Right renal cortex interstitium (tissue), 3 donors: ENCODE data around the gene NBPF14. TPM values are rescaled to one million over a fixed set of nuclear protein-coding genes. Genes with fewer than 3 reads are reported as not detected.
"Not testable (repeated sequence)": the region's sequence is repeated elsewhere in the genome, so short reads cannot be mapped to it uniquely, and the experiment has no call there.

Experiments
- DNase-seq, 3 donors: peaks; one replicate each; pipeline ENCODE4 v3.0.0-alpha.2; 2013; ENCODE audit warnings: low read depth in 3 of 3, low spot score in 2 of 3
- polyA plus RNA-seq, 3 donors: library from polyadenylated mRNA; unstranded; fragments of 120-200 nt; gene quantifications; one replicate each; pipeline ENCODE4 v1.2.1, GENCODE V29; 2013; ENCODE audit not compliant: insufficient read length in 3 of 3

Gene NBPF14, protein sequence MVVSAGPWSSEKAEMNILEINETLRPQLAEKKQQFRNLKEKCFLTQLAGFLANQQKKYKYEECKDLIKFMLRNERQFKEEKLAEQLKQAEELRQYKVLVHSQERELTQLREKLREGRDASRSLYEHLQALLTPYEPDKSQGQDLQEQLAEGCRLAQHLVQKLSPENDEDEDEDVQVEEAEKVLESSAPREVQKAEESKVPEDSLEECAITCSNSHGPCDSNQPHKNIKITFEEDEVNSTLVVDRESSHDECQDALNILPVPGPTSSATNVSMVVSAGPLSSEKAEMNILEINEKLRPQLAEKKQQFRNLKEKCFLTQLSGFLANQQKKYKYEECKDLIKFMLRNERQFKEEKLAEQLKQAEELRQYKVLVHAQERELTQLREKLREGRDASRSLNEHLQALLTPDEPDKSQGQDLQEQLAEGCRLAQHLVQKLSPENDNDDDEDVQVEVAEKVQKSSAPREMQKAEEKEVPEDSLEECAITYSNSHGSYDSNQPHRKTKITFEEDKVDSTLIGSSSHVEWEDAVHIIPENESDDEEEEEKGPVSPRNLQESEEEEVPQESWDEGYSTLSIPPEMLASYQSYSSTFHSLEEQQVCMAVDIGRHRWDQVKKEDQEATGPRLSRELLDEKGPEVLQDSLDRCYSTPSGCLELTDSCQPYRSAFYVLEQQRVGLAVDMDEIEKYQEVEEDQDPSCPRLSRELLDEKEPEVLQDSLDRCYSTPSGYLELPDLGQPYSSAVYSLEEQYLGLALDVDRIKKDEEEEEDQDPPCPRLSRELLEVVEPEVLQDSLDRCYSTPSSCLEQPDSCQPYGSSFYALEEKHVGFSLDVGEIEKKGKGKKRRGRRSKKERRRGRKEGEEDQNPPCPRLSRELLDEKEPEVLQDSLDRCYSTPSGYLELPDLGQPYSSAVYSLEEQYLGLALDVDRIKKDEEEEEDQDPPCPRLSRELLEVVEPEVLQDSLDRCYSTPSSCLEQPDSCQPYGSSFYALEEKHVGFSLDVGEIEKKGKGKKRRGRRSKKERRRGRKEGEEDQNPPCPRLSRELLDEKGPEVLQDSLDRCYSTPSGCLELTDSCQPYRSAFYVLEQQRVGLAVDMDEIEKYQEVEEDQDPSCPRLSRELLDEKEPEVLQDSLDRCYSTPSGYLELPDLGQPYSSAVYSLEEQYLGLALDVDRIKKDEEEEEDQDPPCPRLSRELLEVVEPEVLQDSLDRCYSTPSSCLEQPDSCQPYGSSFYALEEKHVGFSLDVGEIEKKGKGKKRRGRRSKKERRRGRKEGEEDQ (N-terminal part only)
- 10 to 100 TPM; 23.0 to 34.3 (median 30.1) TPM for polyA plus RNA-seq

DNA sequence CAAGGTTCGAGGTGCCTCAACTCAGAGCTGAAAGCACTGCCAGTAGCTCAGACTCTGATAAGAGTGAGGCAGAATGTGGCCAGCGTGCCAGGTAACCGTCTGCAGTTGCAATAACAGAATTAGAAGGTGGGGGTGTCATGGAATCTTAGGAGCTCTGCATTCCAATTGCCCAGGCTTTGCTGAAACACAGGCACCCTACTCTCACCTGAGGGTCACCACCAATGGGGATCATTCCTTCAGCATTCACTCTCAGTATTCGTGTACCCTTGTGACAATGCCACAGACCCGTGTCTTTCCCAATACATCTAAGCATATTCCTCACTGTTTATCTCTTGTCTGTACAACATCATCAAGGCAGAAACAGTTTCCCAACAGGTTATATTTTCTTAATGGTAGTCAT, at the start of gene NBPF14:
NBPF14 (minus strand) TSS at position 101 of the 400 bp plus-strand sequence. CDS start 294 bp downstream, outside the sequence.
- DNase-seq: not testable (repeated sequence)

DNA sequence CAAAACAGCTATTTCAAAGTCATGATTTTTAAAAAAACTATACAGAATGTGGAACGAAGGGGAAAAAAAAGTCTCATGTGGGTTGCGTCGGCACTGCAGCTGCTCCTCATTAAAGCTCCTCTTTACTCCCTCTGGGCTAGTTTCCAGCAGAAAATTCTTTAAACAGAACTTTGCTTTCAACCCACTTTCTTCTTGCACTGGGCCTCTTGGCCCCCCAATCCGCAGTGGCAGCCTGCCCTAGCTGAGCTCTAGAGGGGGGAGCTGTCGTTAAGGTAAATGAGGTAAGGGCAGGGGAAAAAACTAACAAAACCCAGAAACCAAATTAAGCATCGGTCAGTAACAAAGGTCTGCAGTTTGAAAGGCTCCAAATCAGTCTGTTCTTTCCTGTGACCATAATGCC, 29.6 kb upstream of the NBPF14 start:
- DNase-seq: not testable (repeated sequence)

DNA sequence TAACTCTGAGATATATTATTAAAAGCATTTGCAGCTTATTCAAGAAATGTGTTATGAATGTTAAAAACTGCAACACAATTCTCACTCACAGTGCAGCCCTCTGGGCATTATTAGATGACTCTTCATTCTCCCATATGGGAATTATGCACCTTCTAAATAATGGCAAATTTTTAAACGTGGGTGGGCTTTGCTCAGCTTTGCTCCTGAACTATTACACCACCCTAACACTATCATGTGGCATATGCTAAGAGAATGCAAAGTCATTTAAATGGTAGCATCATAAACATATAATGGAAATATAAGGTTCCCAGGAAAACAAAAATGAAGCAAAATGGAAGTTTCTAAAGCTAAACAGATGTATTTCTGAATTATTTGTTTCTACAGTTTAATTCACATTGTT, 22.4 kb upstream of the NBPF14 start:
- DNase-seq: not testable (repeated sequence)

DNA sequence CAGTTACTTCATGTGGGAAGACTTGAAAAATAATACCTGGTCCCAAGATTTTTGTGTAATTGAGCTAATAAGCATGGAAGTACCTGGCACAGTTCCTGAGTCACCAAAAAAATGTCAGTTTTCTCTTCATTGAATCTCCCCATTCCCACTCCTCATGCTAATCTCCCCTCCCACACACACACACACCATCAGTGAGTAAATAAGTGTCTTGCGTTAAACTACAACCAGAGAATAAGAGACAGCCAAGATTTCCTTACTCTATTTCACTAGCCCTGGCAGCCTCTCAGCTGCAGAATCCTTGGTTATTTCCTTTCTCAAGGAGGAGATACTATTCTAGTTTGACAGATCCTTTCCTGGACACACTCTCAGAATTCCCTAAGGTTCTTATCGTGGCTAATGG, 9.5 kb upstream of the NBPF14 start:
- DNase-seq: not testable (repeated sequence)

DNA sequence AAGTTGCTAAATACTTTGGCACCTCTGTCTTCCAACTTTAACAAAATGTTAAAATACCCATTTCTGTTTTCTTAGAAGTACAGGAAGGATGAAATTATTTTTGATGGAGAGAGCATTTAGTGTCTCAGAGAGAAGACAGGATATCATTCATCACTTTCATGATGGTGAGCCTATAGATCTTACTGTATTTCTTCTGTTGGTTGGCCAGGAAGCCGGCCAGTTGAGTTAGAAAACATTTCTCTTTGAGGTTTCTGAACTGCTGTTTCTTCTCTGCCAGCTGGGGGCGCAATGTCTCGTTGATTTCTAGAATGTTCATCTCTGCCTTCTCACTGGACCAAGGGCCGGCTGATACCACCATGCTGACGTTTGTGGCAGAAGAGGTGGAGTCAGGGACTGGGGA, 451 bp downstream of the NBPF14 start:
- DNase-seq: not testable (repeated sequence)

DNA sequence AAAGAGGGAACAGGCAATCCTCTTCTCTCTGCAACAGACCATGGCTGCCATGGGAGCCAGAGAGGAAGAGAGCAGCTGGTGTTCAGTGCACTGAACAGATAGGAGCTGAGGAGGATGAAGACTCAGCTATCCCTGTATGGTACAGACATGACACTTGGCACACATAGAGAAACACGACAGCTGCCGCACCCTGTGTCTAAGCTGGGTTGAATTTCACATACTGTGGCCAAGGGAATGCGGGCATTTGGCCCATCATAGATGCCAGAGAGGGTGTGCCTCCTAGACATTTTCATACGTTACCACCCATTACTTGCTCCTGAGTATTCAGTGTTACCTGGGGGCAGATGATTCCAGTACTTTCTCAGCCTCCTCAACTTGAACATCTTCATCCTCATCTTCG, 4.7 kb downstream of the NBPF14 start:
- DNase-seq: not testable (repeated sequence)

DNA sequence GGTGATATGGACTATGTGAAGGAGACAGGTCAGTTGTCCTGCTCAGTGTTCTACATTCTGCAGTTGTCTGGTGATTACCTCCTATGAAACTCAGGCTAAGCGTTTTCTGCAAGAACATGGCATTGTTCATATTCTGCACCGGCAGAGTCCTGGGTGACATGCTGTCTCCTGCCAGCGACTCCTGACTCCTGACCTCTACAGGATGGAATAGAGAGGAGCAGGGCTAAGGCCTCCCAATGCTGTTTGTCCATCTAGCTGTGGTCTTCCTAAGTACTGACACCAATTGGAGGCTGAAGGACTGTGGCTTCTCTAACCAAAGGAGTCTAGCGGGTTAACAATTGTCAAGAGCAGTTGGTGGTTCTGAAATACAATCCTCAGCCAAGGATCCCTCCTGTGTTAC, 63.7 kb downstream of the NBPF14 start:
- DNase-seq: not testable (repeated sequence)

DNA sequence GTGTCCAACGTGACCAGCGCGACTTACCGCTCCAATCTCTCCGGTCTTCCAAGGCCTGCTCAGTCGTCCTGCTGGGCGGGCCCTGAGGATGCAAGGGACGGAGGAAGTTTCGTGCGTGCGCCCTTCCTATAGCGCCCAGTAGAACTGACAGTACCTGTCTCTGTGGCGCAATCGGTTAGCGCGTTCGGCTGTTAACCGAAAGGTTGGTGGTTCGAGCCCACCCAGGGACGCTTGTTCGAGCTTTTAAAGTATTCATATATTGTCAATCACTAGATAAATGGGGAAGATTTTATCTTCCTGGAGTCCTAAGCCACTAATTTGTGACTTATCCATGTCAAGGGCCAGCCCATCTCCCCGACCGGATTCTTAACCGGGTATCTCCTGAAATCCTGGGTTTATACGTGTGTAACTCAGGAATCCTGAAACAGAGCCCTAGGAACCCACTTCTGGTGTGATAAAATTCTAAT, 66.7 kb downstream of the NBPF14 start:
- DNase-seq: not testable (repeated sequence)

DNA sequence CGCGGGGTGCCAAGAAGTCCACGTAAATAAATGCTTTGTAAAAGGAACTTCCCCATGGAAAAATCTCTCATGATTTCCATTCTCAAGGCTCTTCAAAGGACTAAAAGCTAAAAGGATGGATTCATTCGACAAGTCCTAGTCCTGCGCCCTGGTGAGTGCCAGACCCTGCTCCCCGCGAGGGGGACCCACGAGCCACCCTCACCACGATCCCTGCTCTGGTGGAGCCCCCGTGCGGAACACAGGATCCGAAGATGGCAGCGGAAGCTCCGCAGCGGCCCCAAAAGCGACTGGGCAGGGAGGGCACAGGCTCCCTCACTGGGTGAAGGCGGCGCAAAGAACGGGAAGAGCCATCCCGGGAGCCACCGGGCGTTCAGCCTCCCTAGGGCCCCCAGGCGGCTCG, 67.2 kb downstream of the NBPF14 start:
- DNase-seq: not testable (repeated sequence)

DNA sequence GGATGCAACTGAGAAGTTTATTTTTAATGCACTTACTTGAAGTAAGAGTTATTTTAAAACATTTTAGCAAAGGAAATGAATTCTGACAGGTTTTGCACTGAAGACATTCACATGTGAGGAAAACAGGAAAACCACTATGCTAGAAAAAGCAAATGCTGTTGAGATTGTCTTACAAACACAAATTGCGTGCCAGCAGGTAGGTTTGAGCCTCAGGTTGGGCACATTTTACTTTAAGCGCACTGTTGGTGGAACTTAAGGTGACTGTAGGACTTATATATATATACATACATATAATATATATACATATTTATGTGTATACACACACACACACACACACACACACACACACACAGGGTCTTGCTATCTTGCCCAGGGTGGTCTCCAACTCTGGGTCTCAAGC, 69.2 kb downstream of the NBPF14 start:
- not testable (repeated sequence) for DNase-seq

DNA sequence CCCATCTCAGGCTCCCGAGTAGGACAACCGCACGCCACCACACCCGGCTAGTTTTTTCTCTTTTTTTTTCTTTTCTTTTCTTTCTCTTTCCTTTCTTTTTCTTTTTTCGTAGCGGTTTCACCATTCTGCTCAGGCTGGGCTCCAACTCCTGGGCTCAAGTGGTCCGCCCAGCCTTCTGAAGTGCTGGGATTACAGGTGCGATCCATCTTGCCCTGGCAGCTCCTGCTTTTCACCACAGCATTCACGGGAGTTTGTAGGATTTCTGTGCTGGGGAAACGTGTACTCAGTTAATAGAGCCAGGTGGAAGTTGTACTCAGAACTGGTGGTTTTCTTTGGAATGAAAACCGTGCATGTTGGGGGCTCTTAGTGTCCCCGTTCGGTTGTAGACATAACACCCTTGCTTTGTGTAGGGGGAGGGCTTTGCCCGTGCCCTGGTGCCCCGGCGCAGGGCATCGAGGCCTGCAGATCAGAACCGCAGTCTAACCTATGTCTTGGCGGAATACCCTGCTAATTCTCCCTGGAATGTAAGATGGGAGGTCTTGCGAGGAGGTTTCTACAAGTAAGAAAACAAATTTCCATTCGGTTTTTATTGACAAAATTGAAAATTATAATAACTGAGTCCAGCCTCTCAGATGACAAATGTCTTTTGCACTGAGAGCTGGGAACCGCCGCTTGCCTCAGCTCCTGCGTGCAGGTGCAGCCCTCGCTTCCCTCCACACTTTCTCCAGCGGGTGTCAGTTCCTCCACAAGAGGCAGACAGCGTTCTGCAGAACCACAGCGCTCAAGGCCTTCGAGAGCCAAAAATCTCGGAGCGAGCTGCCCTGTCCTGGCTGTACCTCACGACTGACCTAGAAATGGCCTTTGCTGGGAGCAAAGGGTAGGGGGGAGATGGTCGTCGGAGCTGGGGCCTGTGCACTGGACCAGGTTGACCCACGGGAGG, 72.3 kb downstream of the NBPF14 start:
- not testable (repeated sequence) for DNase-seq

DNA sequence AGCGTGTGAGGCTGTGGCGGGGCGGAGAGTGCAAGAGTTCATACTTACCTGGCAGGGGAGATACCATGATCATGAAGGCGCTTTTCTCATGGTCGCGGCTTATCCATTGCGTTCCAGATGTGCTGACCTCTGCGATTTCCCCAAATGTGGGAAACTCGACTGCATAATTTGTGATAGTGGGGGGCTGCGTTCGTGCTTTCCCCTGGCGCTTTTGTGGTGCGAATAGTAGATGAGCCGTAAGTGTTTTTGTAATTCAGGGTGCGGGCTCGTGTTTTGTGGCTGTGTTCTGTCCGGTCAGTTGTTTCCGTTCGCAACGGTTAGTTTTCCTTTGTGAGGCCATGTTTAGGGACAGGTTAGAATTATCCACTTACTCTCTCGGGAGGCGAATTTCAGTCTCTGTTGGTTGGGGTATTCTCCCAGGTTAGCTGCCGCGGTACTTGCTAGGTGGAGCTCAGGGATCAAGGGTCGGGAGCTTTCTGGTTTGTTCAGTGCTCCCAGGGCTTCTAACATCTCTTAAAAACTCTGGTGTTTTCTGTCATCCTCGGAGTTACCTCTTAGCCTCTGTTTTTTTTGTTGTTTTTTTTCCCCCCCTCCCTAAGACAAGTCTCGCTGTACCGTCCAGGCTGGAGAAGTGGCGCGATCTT, 73.1 kb downstream of the NBPF14 start:
- peak; percentile 78 to 92 (median 87) for DNase-seq

DNA sequence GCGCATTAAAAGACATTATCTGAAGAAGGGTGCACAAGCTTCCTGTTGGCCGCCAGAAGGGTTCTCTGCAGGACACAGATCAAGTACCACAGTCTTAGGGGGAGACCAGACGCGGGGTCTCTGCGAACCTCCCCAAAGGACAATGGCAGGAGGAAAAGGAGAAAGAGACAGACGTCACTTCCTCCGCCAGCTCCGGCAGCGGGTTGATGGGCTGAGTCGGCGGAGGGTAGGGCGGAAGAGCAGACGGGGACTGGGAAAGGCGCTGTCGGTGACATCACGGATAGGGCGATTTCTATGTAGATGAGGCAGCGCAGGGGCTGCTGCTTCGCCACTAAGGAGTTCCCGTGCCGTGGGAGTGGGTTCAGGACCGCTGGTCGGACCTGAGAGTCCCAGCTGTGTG, 73.7 kb downstream of the NBPF14 start:
- peak; percentile 48 to 73 (median 68) for DNase-seq

DNA sequence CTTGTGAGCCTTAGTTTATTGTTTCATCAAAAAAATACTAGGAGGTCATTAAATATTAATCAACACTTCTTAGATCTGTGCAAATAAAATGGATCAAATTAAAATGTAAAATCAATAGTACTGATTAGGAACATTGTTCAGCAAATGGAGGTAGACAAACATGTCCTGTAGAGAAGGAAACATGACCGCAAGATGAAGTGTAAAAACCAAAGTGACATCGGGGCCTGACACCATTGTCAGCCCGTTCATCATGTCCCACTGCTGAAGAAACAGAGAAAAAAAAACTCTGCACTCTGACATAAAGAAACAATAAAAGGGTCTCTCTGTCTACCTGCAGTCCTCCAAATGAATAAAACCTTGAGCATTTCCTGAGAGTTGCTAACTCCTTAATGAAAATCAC, 81.5 kb downstream of the NBPF14 start:
- DNase-seq: not testable (repeated sequence)

DNA sequence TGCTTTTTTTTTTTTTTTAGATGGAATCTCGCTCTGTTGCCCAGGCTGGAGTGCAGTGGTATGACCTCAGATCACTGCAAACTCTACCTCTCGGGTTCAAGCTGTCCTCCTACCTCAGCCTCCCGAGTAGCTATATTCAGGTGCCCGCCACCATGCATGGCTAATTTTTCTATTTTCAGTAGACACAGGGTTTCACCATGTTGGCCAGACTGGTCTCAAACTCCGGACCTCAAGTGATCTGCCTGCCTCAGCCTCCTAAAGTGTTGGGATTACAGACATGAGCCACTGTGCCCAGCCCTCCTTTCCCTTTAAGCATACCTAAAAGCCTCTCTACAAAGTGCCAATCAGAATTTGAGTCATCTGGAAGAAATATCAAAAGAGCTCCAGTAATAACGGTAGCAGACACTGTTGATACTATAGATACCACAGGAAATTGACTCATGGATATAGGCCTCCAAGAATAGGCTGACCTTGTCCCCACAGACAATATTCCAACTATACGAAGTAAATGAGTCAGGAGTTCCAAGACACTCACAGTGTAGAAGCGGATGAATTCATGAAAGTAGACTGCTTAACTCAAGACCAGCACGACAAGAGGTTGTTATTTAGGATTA, 83.1 kb downstream of the NBPF14 start:
- not testable (repeated sequence) for DNase-seq

DNA sequence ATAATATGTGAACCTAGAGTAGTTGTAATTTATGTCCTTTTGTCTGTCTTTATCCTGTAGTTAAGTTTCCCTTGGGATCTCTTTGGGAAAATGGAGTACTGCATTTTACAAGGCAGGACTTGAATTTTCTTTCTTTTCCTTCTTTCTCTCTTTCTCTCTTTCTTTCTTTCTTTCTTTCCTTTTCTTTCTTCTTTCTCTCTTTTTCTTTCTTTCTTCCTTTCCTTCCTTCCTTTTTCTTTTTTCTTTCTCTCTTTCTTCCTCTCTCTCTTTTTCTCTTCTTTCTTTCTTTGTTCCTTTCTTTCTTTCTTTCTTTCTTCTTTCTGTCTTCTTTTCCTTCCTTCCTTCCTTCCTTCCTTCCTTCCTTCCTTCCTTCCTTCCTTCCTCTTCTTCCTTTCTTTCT, 101.9 kb downstream of the NBPF14 start:
- not testable (repeated sequence) for DNase-seq

DNA sequence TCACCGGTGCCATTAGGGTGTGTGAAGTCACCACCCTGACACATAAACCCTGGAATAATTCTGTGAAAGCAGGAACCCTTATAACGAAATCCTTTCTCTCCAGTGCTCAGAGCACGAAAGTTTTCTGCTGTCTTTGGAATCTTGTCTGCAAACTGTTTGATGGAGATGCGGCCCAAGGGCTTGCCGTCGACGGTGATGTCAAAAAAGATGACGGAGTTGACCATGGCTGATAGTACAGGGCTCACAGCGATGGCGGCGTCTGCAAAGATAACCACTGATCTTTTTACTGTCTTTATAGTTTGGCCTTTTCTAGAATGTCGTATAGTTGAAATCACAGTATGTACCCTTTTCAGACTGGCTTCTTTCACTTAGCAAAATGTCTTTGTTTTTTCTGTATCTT, 112.8 kb downstream of the NBPF14 start, which contains the start of gene PPIAL4G:
PPIAL4G (minus strand) TSS at position 274 of the 400 bp plus-strand sequence; CDS start at position 224, 50 bp downstream.
- not testable (repeated sequence) for DNase-seq
